DND-41 (cell line): ENCODE measurements around the gene LSG1.

ENCODE experiments used
- ATAC-seq: fragments of 200-7000 bp; cut with Tn5 transposase; 3 replicates; pipeline ENCODE4 v1.9.1; 2021; ENCODE audit warnings: low read depth; ENCODE audit not compliant: insufficient read depth
- DNase-seq: peaks from one replicate; pipeline ENCODE4 v3.0.0-alpha.2; 2020
- H2AFZ ChIP-seq: 2 replicates; pipeline ENCODE4 v1.6.0; 2012; ENCODE audit warnings: low read depth, low read length
- H3K27ac ChIP-seq: 2 replicates; pipeline ENCODE4 v1.5.1; 2012; ENCODE audit warnings: low read length, inconsistent platforms
- H3K27me3 ChIP-seq: fragments of 200-600 bp; sonication (generic); 2 replicates; pipeline ENCODE4 v1.6.0; 2012; ENCODE audit warnings: low read length, mild to moderate bottlenecking, inconsistent platforms; ENCODE audit not compliant: insufficient read depth, poor library complexity
- H3K36me3 ChIP-seq: 2 replicates; pipeline ENCODE4 v1.5.1; 2012; ENCODE audit warnings: low read length, inconsistent platforms; ENCODE audit not compliant: insufficient read depth
- H3K4me1 ChIP-seq: 2 replicates; pipeline ENCODE4 v1.5.1; 2012; ENCODE audit warnings: mild to moderate bottlenecking, low read length; ENCODE audit not compliant: insufficient read depth
- H3K4me2 ChIP-seq: 2 replicates; pipeline ENCODE4 v1.6.0; 2012; ENCODE audit warnings: mild to moderate bottlenecking, moderate library complexity, low read length, inconsistent platforms; ENCODE audit not compliant: insufficient read depth
- H3K4me3 ChIP-seq, 2 experiments: fragments of 200-600 bp in 1 of 2; shearing (Covaris generic) in 1 of 2; 2 replicates each; pipeline ENCODE4 v1.5.1; 2012 to 2016; ENCODE audit warnings: inconsistent platforms in 2 of 2, low read length in 2 of 2, mild to moderate bottlenecking in 2 of 2, low read depth in 1 of 2, moderate library complexity in 1 of 2
- H3K79me2 ChIP-seq: 2 replicates; pipeline ENCODE4 v1.6.0; 2012; ENCODE audit warnings: low read length, inconsistent platforms; ENCODE audit not compliant: insufficient read depth
- H3K9ac ChIP-seq: 2 replicates; pipeline ENCODE4 v1.6.0; 2012; ENCODE audit warnings: low read depth, mild to moderate bottlenecking, inconsistent platforms, low read length, moderate library complexity
- H3K9me3 ChIP-seq: 2 replicates; pipeline ENCODE4 v1.5.1; 2012; ENCODE audit warnings: low read length, moderate library complexity, mild to moderate bottlenecking, inconsistent platforms; ENCODE audit not compliant: insufficient read depth, severe bottlenecking
- H4K20me1 ChIP-seq: 2 replicates; pipeline ENCODE4 v1.6.0; 2012; ENCODE audit warnings: low read length; ENCODE audit not compliant: insufficient read depth
- CTCF ChIP-seq: IDR thresholded peaks from 2 replicates; pipeline ENCODE4 v1.5.1; 2012; ENCODE audit warnings: borderline replicate concordance, low read length, moderate library complexity, mild to moderate bottlenecking; ENCODE audit not compliant: poor library complexity, severe bottlenecking; ENCODE audit errors: extremely low read depth
- EZH2 ChIP-seq: IDR thresholded peaks from 3 replicates; pipeline ENCODE4 v1.6.1; 2012; ENCODE audit warnings: borderline replicate concordance, low read depth, mild to moderate bottlenecking, moderate library complexity, low read length, inconsistent platforms; ENCODE audit not compliant: severe bottlenecking

LSG1 gene

DNA sequence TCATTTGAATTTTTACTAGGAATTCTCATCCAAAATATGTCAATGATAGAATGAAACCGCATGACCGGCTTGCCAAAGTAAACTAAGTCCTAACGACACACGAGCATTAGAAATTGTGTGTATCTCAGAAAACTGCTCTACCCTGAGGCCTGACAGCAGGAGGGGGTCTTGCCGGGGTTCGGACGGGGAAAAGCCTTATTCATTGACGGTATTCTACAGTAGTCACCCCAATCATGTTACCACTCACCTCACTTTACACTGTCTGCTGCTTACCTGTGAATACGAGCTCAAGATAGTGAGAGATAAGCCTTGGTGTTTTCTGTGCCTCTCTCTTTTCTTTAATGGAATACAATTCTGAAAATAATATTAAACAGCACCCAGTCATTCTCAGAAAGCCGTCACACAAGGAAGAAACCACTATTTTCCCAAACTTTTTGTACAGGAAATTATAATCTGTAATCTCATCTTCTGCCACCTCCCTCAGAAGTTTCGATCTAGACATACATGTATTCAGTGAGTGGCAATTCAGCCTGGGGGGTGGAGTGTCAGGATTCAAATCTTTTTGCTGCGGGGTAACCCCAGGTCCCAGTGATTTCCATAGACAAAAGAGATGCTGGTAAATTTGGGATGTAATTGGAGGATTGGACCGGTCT is 13.2 kb upstream of the LSG1 start:
- no peaks in the 10 kb centered on the region for H3K9me3 ChIP-seq
- H3K4me3 ChIP-seq: no peak overlapping the region
- no peak overlapping the region for H3K9ac ChIP-seq
- H4K20me1 ChIP-seq: no peaks in the 10 kb centered on the region
- no peak overlapping the region for H2AFZ ChIP-seq
- H3K27me3 ChIP-seq: no peaks in the 10 kb centered on the region
- no peaks in the 10 kb centered on the region for H3K36me3 ChIP-seq
- no peak for ATAC-seq
- H3K4me2 ChIP-seq: no peak overlapping the region
- peaks cover 12% of the 10 kb centered on the region for H3K4me1 ChIP-seq
- TF ChIP-seq CTCF (no peak), EZH2 (no peak)
- no peaks in the 10 kb centered on the region for H3K79me2 ChIP-seq
- no peak for DNase-seq
- H3K27ac ChIP-seq: no peak overlapping the region

GRCh38 chr3:194683380-194683779 is 11.4 kb upstream of the LSG1 start:
- no peaks in the 10 kb centered on the region for H4K20me1 ChIP-seq
- H2AFZ ChIP-seq: no peak overlapping the region
- DNase-seq (no peak), ATAC-seq (no peak)
- no peak overlapping the region for H3K9ac ChIP-seq
- no peaks in the 10 kb centered on the region for H3K79me2 ChIP-seq
- peaks cover 7% of the 10 kb centered on the region for H3K4me1 ChIP-seq
- H3K27ac ChIP-seq: no peak overlapping the region
- no peaks in the 10 kb centered on the region for H3K36me3 ChIP-seq
- H3K4me2 ChIP-seq: no peak overlapping the region
- no peak for TF ChIP-seq EZH2
- TF ChIP-seq CTCF: no peak
- H3K27me3 ChIP-seq: no peaks in the 10 kb centered on the region
- no peak overlapping the region for H3K4me3 ChIP-seq
- no peaks in the 10 kb centered on the region for H3K9me3 ChIP-seq

GRCh38 chr3:194682694-194683310 is 10.8 kb upstream of the LSG1 start:
- Histone ChIP-seq H3K4me2 (peak overlapping the region; percentile 34; the same call in 1 of the 2 replicates), H3K9ac (no peak overlapping the region), H3K4me3 (no peak overlapping the region)

More at GRCh38 chr3:194682694-194683310, 10.8 kb upstream of the LSG1 start:
- Histone ChIP-seq H3K9me3 (no peaks in the 10 kb centered on the region), H3K27ac (no peak overlapping the region), H3K79me2 (no peaks in the 10 kb centered on the region), H3K4me1 (peaks cover 7% of the 10 kb centered on the region), H3K27me3 (no peaks in the 10 kb centered on the region), H4K20me1 (no peaks in the 10 kb centered on the region), H2AFZ (peak overlapping the region; percentile 41), H3K36me3 (no peaks in the 10 kb centered on the region)
- ATAC-seq: peak; percentile 97
- no peak for TF ChIP-seq EZH2
- peak; percentile 91 for TF ChIP-seq CTCF
- peak; percentile 71 for DNase-seq
